CD8-positive, alpha-beta memory T cell (primary cell): ENCODE results near the gene TMEM8B. TPM values are rescaled to one million over a fixed set of nuclear protein-coding genes. Genes with fewer than 3 reads are reported as not detected.

Experiments used
- polyA plus RNA-seq: library from polyadenylated mRNA; unstranded; fragments of 300-500 nt; fragmentation: Illumina TruSeq; gene quantifications from one replicate; pipeline ENCODE4 v1.2.3, GENCODE V29; 2021
- total RNA-seq, 2 experiments: library from RNA; stranded (reverse); gene quantifications; one replicate each; pipeline ENCODE4 v1.2.3, GENCODE V29; 2021

The TMEM8B gene
- total and polyA plus RNA-seq, 3 experiments from 2014 or later: 2.1 to 3.0 (median 3.0) TPM

Other genes with a start within 250 kb of the TMEM8B start
- 10 to 100 TPM; 44.2 to 46.8 TPM for gene TESK1, start 224.0 kb upstream of the TMEM8B start, total RNA-seq
- 15.9 TPM for gene TESK1, start 224.0 kb upstream of the TMEM8B start, polyA plus RNA-seq
- gene CD72, start 210.8 kb upstream of the TMEM8B start, total RNA-seq: 1 to 10 TPM; 6.4 to 6.5 TPM
- 5.1 TPM for gene CD72, start 210.8 kb upstream of the TMEM8B start, polyA plus RNA-seq
- 10 to 100 TPM; 43.1 TPM for gene SIT1, start 178.3 kb upstream of the TMEM8B start, total RNA-seq
- 196 TPM for gene SIT1, start 178.3 kb upstream of the TMEM8B start, polyA plus RNA-seq
- over 10,000 TPM in 1 of 2 experiments, 1,000 to 10,000 TPM in 1; 7,718 to 11,549 TPM for gene RMRP, start 171.2 kb upstream of the TMEM8B start, total RNA-seq
- gene RMRP, start 171.2 kb upstream of the TMEM8B start, polyA plus RNA-seq: not detected
- gene CCDC107, start 170.9 kb upstream of the TMEM8B start, total RNA-seq: 10 to 100 TPM; 18.5 to 20.0 TPM
- gene CCDC107, start 170.9 kb upstream of the TMEM8B start, polyA plus RNA-seq: 105 TPM
- 10 to 100 TPM in 1 of 2 experiments, 1 to 10 TPM in 1; 7.7 to 10.7 TPM for gene ARHGEF39, start 164.0 kb upstream of the TMEM8B start, total RNA-seq
- gene ARHGEF39, start 164.0 kb upstream of the TMEM8B start, polyA plus RNA-seq: 1.2 TPM
- under 1 TPM in 1 of 2 experiments, not detected in 1; 0.75 TPM for gene CA9, start 155.3 kb upstream of the TMEM8B start, total RNA-seq
- gene CA9, start 155.3 kb upstream of the TMEM8B start, polyA plus RNA-seq: not detected
- gene TPM2, start 139.3 kb upstream of the TMEM8B start, total RNA-seq: 1 to 10 TPM; 6.6 to 7.3 TPM
- gene TPM2, start 139.3 kb upstream of the TMEM8B start, polyA plus RNA-seq: 0.22 TPM
- 100 to 1,000 TPM; 248 to 249 TPM for gene TLN1, start 97.0 kb upstream of the TMEM8B start, total RNA-seq
- gene TLN1, start 97.0 kb upstream of the TMEM8B start, polyA plus RNA-seq: 161 TPM
- 10 to 100 TPM; 38.0 to 38.6 TPM for gene CREB3, start 96.6 kb upstream of the TMEM8B start, total RNA-seq
- gene CREB3, start 96.6 kb upstream of the TMEM8B start, polyA plus RNA-seq: 53.6 TPM
- 10 to 100 TPM; 41.8 to 42.0 TPM for gene GBA2, start 80.0 kb upstream of the TMEM8B start, total RNA-seq
- 30.7 TPM for gene GBA2, start 80.0 kb upstream of the TMEM8B start, polyA plus RNA-seq
- gene RGP1, start 79.9 kb upstream of the TMEM8B start, total RNA-seq: 10 to 100 TPM; 19.9 to 21.9 TPM
- 10.6 TPM for gene RGP1, start 79.9 kb upstream of the TMEM8B start, polyA plus RNA-seq
- gene MSMP, start 75.0 kb upstream of the TMEM8B start, total RNA-seq: under 1 TPM; 0.51 to 0.63 TPM
- not detected for gene MSMP, start 75.0 kb upstream of the TMEM8B start, polyA plus RNA-seq
- 1 to 10 TPM; 5.2 to 8.6 TPM for gene NPR2, start 37.6 kb upstream of the TMEM8B start, total RNA-seq
- gene NPR2, start 37.6 kb upstream of the TMEM8B start, polyA plus RNA-seq: 0.26 TPM
- 1 to 10 TPM in 1 of 2 experiments, under 1 TPM in 1; 0.98 to 1.8 TPM for gene SPAG8, start 17.0 kb upstream of the TMEM8B start, total RNA-seq
- gene SPAG8, start 17.0 kb upstream of the TMEM8B start, polyA plus RNA-seq: 0.79 TPM
- gene HINT2, start 14.2 kb upstream of the TMEM8B start, total RNA-seq: 10 to 100 TPM; 65.1 to 71.7 TPM
- gene HINT2, start 14.2 kb upstream of the TMEM8B start, polyA plus RNA-seq: 69.4 TPM
- gene FAM221B, start 496 bp upstream of the TMEM8B start, total RNA-seq: not detected
- gene FAM221B, start 496 bp upstream of the TMEM8B start, polyA plus RNA-seq: not detected
- gene OR13J1, start 41.2 kb downstream of the TMEM8B start, total RNA-seq: not detected
- gene OR13J1, start 41.2 kb downstream of the TMEM8B start, polyA plus RNA-seq: not detected
- gene HRCT1, start 77.0 kb downstream of the TMEM8B start, total RNA-seq: not detected
- gene HRCT1, start 77.0 kb downstream of the TMEM8B start, polyA plus RNA-seq: not detected
- gene SPAAR, start 80.3 kb downstream of the TMEM8B start, total RNA-seq: not detected
- gene SPAAR, start 80.3 kb downstream of the TMEM8B start, polyA plus RNA-seq: not detected
- gene OR2S2, start 128.9 kb downstream of the TMEM8B start, total RNA-seq: not detected
- gene OR2S2, start 128.9 kb downstream of the TMEM8B start, polyA plus RNA-seq: not detected
- 1 to 10 TPM; 3.7 to 4.3 TPM for gene RECK, start 207.7 kb downstream of the TMEM8B start, total RNA-seq
- gene RECK, start 207.7 kb downstream of the TMEM8B start, polyA plus RNA-seq: 15.0 TPM